KMS-11 (cell line): ENCODE data around the gene BBS10.

Experiments
- H2AFZ ChIP-seq: fragments of 200-600 bp; sonication (generic); 2 replicates; pipeline ENCODE4 v1.6.1; 2016; ENCODE audit warnings: antibody characterized with exemption, mixed run types, low read depth
- H3K27ac ChIP-seq: fragments of 200-600 bp; sonication (generic); 2 replicates; pipeline ENCODE4 v1.6.1; 2016; ENCODE audit warnings: mild to moderate bottlenecking, mixed run types
- H3K27me3 ChIP-seq: fragments of 200-600 bp; sonication (generic); 2 replicates; pipeline ENCODE4 v1.6.1; 2017; ENCODE audit warnings: mild to moderate bottlenecking, low read depth, mixed run types, moderate library complexity; ENCODE audit not compliant: insufficient read depth
- H3K36me3 ChIP-seq: fragments of 200-600 bp; sonication (generic); 2 replicates; pipeline ENCODE4 v1.6.1; 2017; ENCODE audit warnings: mild to moderate bottlenecking, mixed run types; ENCODE audit not compliant: insufficient read depth
- H3K4me1 ChIP-seq: fragments of 200-600 bp; sonication (generic); 2 replicates; pipeline ENCODE4 v1.6.1; 2016; ENCODE audit warnings: mild to moderate bottlenecking, low read depth, mixed run types; ENCODE audit not compliant: poor library complexity, severe bottlenecking
- H3K4me2 ChIP-seq: fragments of 200-600 bp; sonication (generic); 2 replicates; pipeline ENCODE4 v1.7.0; 2016; ENCODE audit warnings: mild to moderate bottlenecking, mixed run types
- H3K4me3 ChIP-seq: fragments of 200-600 bp; sonication (generic); IDR thresholded peaks from 2 replicates; pipeline ENCODE4 v1.6.1; 2017; ENCODE audit warnings: low read depth, low read length, mixed read lengths; ENCODE audit not compliant: insufficient read depth
- H3K79me2 ChIP-seq: fragments of 200-600 bp; sonication (generic); 2 replicates; pipeline ENCODE4 v1.6.1; 2016; ENCODE audit warnings: low read depth, mixed run types; ENCODE audit not compliant: insufficient read depth
- H3K9ac ChIP-seq: fragments of 200-600 bp; sonication (generic); 2 replicates; pipeline ENCODE4 v1.6.1; 2016; ENCODE audit warnings: mild to moderate bottlenecking, mixed run types
- H4K20me1 ChIP-seq: fragments of 200-600 bp; sonication (generic); 2 replicates; pipeline ENCODE4 v1.6.1; 2016; ENCODE audit warnings: mild to moderate bottlenecking, mixed run types; ENCODE audit not compliant: insufficient read depth
- TF ChIP-seq, protein P1 (sequence below): fragments of 200-600 bp; sonication (generic); conservative IDR thresholded peaks from 2 replicates; pipeline ENCODE4 v1.6.1; 2017; ENCODE audit warnings: low read depth, mild to moderate bottlenecking, antibody characterized with exemption, low read length, moderate library complexity, mixed read lengths

BBS10 gene

GRCh38 chr12:76348079-76348901 is at the start of gene BBS10:
BBS10 (minus strand) TSS chr12:76348415; CDS start chr12:76348358, 57 bp downstream.
- TF ChIP-seq, protein P1, sequence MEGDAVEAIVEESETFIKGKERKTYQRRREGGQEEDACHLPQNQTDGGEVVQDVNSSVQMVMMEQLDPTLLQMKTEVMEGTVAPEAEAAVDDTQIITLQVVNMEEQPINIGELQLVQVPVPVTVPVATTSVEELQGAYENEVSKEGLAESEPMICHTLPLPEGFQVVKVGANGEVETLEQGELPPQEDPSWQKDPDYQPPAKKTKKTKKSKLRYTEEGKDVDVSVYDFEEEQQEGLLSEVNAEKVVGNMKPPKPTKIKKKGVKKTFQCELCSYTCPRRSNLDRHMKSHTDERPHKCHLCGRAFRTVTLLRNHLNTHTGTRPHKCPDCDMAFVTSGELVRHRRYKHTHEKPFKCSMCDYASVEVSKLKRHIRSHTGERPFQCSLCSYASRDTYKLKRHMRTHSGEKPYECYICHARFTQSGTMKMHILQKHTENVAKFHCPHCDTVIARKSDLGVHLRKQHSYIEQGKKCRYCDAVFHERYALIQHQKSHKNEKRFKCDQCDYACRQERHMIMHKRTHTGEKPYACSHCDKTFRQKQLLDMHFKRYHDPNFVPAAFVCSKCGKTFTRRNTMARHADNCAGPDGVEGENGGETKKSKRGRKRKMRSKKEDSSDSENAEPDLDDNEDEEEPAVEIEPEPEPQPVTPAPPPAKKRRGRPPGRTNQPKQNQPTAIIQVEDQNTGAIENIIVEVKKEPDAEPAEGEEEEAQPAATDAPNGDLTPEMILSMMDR, result peak; percentile 47; the same call in 1 of the 2 replicates

DNA sequence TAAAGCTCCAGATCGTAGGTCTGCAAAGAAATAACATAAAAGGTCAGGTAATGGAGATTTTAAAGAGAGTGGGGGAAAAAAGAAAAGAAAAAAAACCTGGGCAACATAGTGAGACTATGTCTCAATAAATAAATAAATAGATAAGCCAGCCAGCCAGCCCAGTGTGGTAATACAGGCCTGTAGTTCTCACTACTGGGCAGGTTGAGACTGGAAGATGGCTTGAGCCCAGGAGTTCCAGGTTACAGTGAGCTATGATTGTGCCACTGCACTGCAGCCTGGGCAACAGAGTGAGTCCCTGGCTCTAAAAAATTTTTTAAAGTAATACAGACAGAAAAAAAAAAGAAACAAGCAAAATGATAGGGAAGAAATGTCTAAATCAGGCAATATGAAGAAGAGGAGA is 43.2 kb upstream of the BBS10 start:
- H3K27ac ChIP-seq, result no peak overlapping the region
- no peak overlapping the region for H3K9ac ChIP-seq
- no peaks in the 10 kb centered on the region; the same call in 1 of the 2 replicates for H3K36me3 ChIP-seq
- H3K79me2 ChIP-seq, result no peaks in the 10 kb centered on the region
- TF ChIP-seq, protein P1, result no peak
- no peak overlapping the region for H2AFZ ChIP-seq
- no peaks in the 10 kb centered on the region for H3K4me1 ChIP-seq
- H3K27me3 ChIP-seq, result no peaks in the 10 kb centered on the region
- no peak overlapping the region for H3K4me2 ChIP-seq
- no peaks in the 10 kb centered on the region for H4K20me1 ChIP-seq
- no peak overlapping the region for H3K4me3 ChIP-seq

More at GRCh38 chr12:76348079-76348901, at the start of gene BBS10:
- peak within 1 kb of the TSS; percentile 78 for H3K4me3 ChIP-seq
- H3K36me3 ChIP-seq, result no peaks in the 10 kb centered on the region
- H3K27me3 ChIP-seq, result no peaks in the 10 kb centered on the region
- peak within 1 kb of the TSS; percentile 92 for H3K4me2 ChIP-seq
- H3K79me2 ChIP-seq, result no peaks in the 10 kb centered on the region
- peak within 1 kb of the TSS; percentile 65 for H3K9ac ChIP-seq
- no peaks in the 10 kb centered on the region for H4K20me1 ChIP-seq
- peaks cover 10% of the 10 kb centered on the region for H3K4me1 ChIP-seq
- H3K27ac ChIP-seq, result peak within 1 kb of the TSS; percentile 68
- peak within 1 kb of the TSS; percentile 95 for H2AFZ ChIP-seq

GRCh38 chr12:76387614-76388013 is 39.4 kb upstream of the BBS10 start:
- H3K4me2 ChIP-seq, result no peak overlapping the region
- H3K36me3 ChIP-seq, result no peaks in the 10 kb centered on the region
- no peaks in the 10 kb centered on the region for H3K27me3 ChIP-seq
- H3K4me1 ChIP-seq, result no peaks in the 10 kb centered on the region
- TF ChIP-seq, protein P1, result no peak
- no peak overlapping the region for H3K4me3 ChIP-seq
- no peaks in the 10 kb centered on the region for H4K20me1 ChIP-seq
- no peak overlapping the region for H3K9ac ChIP-seq
- no peaks in the 10 kb centered on the region for H3K79me2 ChIP-seq
- no peak overlapping the region for H2AFZ ChIP-seq
- H3K27ac ChIP-seq, result no peak overlapping the region

- H3K79me2 ChIP-seq, result no peaks in the 10 kb centered on the region
- no peak overlapping the region for H3K4me2 ChIP-seq
- no peak overlapping the region for H3K9ac ChIP-seq
- H3K36me3 ChIP-seq, result no peaks in the 10 kb centered on the region
- no peak overlapping the region for H3K4me3 ChIP-seq
- TF ChIP-seq, protein P1, result no peak
- no peaks in the 10 kb centered on the region for H4K20me1 ChIP-seq
- H2AFZ ChIP-seq, result no peak overlapping the region
- H3K27ac ChIP-seq, result no peak overlapping the region
- H3K27me3 ChIP-seq, result no peaks in the 10 kb centered on the region
- no peaks in the 10 kb centered on the region for H3K4me1 ChIP-seq
Observed at GRCh38 chr12:76384560-76384959, 36.3 kb upstream of the BBS10 start.
